NCI-H128 (cell line): ENCODE results near the gene LCOR.

ENCODE experiments used
- DNase-seq: peaks from one replicate; lab custom pipeline; 2025; ENCODE audit not compliant: unreplicated experiment; lab: John Stamatoyannopoulos, UW

The LCOR gene

GRCh38 chr10:96889415-96890171 lies 57.5 kb downstream of the LCOR start:
- no peak for DNase-seq

DNA sequence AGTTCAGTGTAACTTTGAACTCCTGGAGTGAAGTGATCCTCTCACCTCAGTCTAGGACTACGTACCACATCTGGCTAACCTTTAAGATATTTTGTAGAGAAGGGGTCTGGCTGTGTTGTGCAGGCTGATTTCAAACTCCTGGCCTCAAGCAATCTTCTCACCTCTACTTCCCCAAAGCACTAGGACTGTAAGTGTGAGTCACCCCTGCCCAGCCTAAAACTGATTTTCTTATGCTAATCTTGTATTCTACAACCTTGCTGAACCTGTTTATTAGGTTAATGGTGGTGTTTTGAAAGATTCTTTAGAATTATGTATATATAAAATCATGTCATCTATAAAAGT lies 58.0 kb downstream of the LCOR start:
- no peak for DNase-seq

DNA sequence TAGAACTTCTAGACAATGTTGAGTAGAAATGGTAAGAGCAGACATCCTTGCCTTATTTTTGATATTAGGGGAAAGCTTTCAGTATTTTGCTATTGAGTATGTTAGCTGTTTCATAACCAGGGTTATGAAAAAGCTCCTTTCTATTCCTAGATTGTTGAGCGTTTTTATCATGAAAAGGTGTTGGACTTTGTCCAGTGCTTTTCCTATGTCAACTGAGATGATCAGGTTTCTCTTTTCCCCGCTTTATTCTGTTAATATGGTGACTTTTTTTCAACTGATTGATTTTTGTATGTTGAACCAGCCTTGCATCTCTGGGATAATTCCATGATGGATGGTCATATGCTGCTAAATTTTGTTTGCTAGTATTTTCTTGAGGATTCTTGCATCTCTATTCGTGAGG lies 58.5 kb downstream of the LCOR start:
- no peak for DNase-seq

DNA sequence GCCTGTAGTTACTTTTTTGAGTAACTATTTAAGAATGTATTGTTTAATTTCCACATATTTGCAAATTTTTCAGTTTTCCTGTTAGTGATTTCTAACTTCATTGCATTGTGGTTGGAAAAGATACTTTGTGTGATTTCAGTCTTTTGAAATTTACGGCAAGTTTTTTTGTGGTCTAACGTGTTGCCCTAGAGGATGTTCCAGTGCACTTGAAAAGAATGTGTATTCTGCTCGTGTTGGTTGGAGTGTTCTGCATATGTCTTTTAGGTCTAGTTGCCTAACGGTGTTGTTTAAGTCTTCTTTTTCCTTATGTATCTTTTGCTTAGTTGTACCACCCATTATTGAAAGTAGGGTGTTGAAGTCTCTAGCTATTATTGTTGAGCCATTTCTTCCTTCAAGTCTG lies 59.7 kb downstream of the LCOR start:
- DNase-seq = no peak

DNA sequence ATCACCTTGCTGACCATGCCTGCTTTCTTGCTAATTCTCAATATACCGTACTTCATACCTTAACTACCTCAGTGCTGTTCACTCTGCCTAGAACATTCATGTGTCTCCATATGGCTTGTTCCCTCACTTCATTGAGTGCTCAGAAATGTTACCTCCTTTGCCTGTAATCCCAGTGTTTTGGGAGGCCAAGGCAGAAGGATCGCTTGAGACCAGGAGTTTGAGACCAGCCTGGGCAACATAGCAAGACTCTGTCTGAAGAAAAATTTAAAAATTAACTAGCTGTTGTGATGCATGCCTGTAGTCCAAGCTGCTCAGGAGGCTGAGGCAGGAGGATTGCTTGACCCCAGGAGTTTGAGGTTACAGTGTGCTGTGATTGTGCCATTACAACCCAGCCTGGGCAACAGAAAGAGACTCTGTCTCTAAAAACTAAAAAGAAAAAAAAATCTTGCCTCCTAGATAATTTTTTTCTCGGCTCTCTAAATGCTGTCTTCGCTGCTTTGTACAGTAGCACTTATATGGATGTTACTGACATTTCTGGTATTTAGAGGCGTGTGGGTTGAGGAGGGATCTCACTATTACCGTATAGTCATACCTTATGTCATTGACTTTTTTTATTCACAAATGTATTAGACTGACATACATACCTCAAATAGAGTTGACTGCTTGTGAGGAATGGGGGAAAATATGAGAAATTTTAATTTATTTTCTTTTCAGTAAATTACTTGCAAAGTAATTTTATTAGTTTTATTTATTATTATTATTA lies 63.7 kb downstream of the LCOR start:
- no peak for DNase-seq

DNA sequence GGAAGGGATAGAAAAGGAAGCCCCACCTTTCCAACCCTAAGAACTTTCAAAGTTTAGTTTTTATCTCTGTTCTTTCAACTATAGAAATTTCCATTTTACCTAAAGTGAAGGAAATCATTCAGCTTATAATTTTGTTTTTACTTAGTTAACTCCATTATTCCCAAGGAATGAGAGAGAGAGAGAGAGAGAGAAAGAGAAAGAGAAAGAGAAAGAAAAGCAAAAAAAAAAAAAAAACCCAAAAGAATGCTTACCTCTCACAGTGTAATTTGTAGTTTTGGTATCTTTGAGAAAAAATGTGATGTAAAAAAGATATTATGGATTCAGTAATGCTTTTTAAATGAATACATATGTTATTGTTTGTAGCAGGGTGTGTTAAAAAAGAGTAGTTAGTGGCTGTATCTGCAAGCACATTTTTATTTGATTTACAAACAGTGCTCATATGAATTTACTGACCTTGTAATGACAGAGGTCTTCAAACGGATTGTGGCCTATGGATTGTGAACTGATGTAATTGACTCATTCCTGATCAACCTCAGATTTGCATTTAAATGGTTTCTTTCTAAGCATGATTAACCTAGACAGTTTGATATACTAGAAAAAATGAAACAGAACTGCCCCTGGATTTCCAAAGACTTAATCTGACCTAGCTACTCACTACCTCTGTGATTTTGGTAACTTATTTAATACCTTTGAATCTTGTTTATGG lies 64.9 kb downstream of the LCOR start:
- DNase-seq = no peak

- no peak for DNase-seq
Measured at GRCh38 chr10:96902117-96902516, 70.0 kb downstream of the LCOR start.

GRCh38 chr10:96902731-96903358 lies 70.7 kb downstream of the LCOR start:
- DNase-seq = no peak

GRCh38 chr10:96904648-96905047 lies 72.5 kb downstream of the LCOR start:
- DNase-seq = no peak

DNA sequence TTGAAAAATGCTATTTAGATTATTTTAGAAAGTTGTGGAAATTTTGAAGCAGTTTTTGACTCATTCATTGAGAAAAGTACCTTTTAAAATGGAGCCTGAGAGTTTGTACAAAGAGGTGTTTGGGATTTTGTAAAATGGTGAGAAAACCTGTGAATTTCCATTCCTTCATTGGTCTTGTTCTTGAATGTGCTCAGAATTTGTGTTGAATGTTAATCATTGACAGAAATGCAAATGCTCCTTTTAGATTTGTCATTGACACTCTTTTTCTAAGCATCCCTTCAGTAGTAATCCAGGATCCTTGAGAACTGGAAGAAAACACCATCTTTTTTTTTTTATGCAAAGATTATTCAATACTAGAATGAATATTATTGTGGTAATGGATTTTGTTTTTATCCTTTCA lies 74.8 kb downstream of the LCOR start:
- no peak for DNase-seq

DNA sequence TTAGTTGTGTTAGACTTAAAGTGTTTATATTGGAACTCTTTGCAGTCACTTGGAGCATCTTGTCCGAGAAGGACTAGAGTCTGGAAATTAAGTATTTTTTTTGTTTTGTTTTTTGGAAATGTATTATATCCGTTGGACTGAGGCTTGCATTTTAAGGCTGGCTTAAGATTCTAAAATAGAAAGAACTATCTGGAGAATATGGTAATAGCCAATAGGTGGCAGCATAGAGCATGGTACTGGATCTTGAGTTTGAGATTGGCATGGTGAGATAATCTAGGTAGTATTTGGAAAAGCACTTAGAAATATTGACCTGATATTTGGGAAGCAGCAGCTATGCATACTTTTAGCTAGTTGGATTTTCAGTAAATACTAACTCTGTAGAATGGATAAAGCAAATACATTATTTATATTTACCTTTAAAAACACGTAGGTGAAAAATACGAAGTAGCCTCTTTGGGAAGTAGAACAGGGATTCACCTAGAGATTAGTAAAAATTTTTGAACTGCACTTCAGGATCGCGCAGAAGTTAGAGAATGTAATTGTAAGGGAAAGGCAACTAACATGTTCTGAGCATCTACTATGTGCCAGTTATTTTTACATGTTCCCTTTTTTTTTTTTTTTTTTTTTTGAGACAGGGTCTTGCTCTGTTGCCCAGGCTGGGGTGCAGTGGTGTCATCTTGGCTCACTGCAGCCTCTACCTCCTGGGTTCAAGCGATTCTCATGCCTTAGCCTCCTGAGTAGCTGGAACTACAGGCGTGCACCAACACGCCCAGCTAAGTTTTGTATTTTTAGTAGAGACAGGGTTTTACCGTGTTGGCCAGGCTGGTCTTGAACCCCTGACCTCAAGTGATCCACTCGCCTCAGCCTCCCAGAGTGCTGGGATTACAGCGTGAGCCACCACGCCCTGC lies 78.6 kb downstream of the LCOR start:
- no peak for DNase-seq

GRCh38 chr10:96912405-96912804 lies 80.3 kb downstream of the LCOR start:
- no peak for DNase-seq

DNA sequence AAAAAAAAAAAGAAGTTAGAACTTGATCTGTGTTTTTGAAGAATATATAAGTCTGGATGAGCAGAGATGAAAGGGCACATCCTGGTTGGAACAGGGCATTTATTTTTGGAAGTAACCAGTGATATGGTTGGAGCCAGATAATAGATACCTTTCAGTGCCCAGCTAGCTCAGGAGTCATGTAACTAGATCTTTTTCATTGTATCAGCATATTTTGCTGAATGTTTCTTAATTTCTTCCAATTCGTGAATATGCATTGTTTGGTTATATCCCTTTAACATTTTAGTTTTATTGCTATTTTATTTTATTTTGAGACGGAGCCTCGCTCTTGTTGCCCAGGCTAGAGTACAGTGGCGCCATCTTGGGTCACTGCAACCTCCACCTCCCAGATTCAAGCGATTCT lies 81.8 kb downstream of the LCOR start:
- DNase-seq = no peak

GRCh38 chr10:96917628-96918027 lies 85.5 kb downstream of the LCOR start:
- no peak for DNase-seq

GRCh38 chr10:96918214-96919002 lies 86.3 kb downstream of the LCOR start:
- no peak for DNase-seq

DNA sequence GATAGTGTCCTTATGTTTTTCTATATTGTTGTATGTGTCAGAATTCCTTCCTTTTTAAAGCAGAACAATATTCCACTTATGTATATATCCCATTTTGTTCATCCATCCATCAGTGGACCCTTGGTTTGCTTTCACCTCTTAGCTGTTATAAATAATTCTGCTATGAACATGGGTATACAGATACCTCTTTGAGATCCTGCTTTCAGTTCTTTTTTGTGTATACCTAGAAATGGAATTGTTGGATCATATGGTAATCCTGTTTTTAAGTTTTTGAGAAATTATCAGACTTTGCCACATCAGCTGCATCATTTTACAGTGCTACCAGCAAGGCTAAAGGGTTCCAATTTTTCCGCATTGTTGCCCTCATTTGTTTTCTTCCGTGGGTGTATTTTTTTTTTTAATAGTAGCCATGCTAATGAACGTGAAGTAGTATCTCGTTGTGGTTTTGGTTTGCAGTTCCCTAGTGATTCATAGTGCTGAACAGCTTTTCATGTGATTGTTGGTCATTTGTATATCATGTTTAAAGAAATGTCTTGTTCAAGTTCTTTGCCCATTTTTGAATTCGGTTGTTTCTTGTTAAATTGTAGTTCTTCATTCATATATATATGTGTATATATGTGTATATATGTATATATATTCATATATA lies 87.8 kb downstream of the LCOR start:
- no peak for DNase-seq

- no peak for DNase-seq
Measured at GRCh38 chr10:96921655-96922054, 89.6 kb downstream of the LCOR start.

GRCh38 chr10:96922978-96923948 lies 91.2 kb downstream of the LCOR start:
- no peak for DNase-seq
